ENCODE results near the gene THNSL1.

DNA sequence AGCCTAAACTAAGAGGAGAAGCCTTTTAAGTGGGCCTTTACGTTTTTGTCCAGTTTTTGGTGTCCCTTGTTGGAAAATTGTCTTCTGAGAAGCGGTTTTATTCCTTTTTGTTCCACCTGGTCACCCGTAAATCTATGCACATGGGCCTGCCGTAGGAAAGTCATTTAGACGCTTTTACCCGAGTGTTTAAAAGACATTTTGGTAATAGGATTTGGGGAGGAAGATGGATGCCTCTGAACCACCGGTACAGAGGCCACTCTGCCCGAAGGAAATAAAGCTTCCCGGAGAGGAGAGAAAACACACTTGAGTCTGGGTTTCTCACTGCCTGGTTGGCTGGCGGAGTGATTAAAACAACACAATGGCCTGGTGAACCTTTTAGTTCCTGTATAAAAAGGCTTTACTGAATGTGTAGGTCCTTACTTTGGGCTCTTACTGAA lies 760 bp downstream of the THNSL1 start:
- TF ChIP-seq NFRKB (IDR thresholded peaks at IDR 0.05) (no peak), FOXM1 (IDR thresholded peaks at IDR 0.05; ENCODE audit: borderline replicate concordance) (no peak), ARNT (IDR thresholded peaks at IDR 0.05) (no peak), SP1 (IDR thresholded peaks at IDR 0.05) (no peak), CTBP1 (IDR thresholded peaks at IDR 0.05; ENCODE audit: borderline replicate concordance) (no peak)
